Calu3 (cell line): ENCODE results near the gene RAP1GAP2. TPM values are rescaled to one million over a fixed set of nuclear protein-coding genes. Genes with fewer than 3 reads are reported as not detected.

ENCODE experiments used
- Bru-seq: library from RNA; stranded (reverse); fragments of 400-500 nt; gene quantifications from one replicate; lab custom pipeline; 2021; lab: Mats Ljungman, UMichigan
- BruChase-seq, 2 experiments: library from RNA; stranded (reverse); fragments of 400-500 nt; gene quantifications; one replicate each; lab custom pipeline; 2021; lab: Mats Ljungman, UMichigan
- BruUV-seq: library from RNA; stranded (reverse); fragments of 400-500 nt; replicated peaks from 2 replicates; lab custom pipeline; 2021; lab: Mats Ljungman, UMichigan
- CTCF ChIA-PET: fragments of 300-600 bp; sonication (Branson Sonifier 250); formaldehyde crosslinking; loops from one replicate; lab custom pipeline; 2022; ENCODE audit warnings: antibody characterized with exemption; lab: Charles Lee
- DNase-seq: peaks from one replicate; pipeline ENCODE4 v3.0.0; 2022
- H3K27ac Mint-ChIP-seq: one replicate; pipeline ENCODE4 v1.8.0; 2022; ENCODE audit warnings: mixed read lengths; ENCODE audit not compliant: unreplicated experiment
- H3K27me3 Mint-ChIP-seq: one replicate; pipeline ENCODE4 v1.8.0; 2022; ENCODE audit warnings: mixed read lengths; ENCODE audit not compliant: unreplicated experiment
- H3K36me3 Mint-ChIP-seq: one replicate; pipeline ENCODE4 v1.8.0; 2022; ENCODE audit warnings: mild to moderate bottlenecking, moderate library complexity, mixed read lengths; ENCODE audit not compliant: insufficient read depth, unreplicated experiment
- H3K4me1 Mint-ChIP-seq: one replicate; pipeline ENCODE4 v1.8.0; 2022; ENCODE audit warnings: mild to moderate bottlenecking, low read depth, mixed read lengths; ENCODE audit not compliant: unreplicated experiment
- H3K4me3 Mint-ChIP-seq: one replicate; pipeline ENCODE4 v1.8.0; 2022; ENCODE audit warnings: mild to moderate bottlenecking, low read depth, moderate library complexity, mixed read lengths; ENCODE audit not compliant: unreplicated experiment
- H3K9me3 Mint-ChIP-seq: one replicate; pipeline ENCODE4 v1.8.0; 2022; ENCODE audit warnings: low read depth, mixed read lengths; ENCODE audit not compliant: unreplicated experiment
- intact Hi-C: fragments of 100-400 bp; cut with micrococcal nuclease; formaldehyde crosslinking; loops from one replicate; pipeline ENCODE4 v1.10.0; 2022; ENCODE audit not compliant: unreplicated experiment
- long read RNA-seq: library from polyadenylated mRNA; stranded (forward); transcript quantifications from one replicate; pipeline ENCODE4 v2.0.0, GENCODE V29; 2022
- total RNA-seq: library from RNA; stranded (reverse); gene quantifications from 2 replicates; pipeline ENCODE4 v1.2.3, GENCODE V29; 2022
- TF ChIP-seq, protein P1 (sequence below): fragments of 200-600 bp; IDR thresholded peaks from one replicate; pipeline ENCODE4 v1.8.0; 2022; ENCODE audit warnings: antibody characterized with exemption; ENCODE audit not compliant: unreplicated experiment

The RAP1GAP2 gene
- total RNA-seq = 28.9 and 38.4 TPM in 2 replicates
- percentile 47 among the genes with signal in this experiment for Bru-seq, nascent RNA
- BruChase-seq, experiment 1, labeled RNA remaining after a 6-hour chase = percentile 46 among the genes with signal in this experiment
- percentile 49 among the genes with signal in this experiment for BruChase-seq, experiment 2, labeled RNA remaining after a 2-hour chase
- long read RNA-seq, full-length matches to known transcripts = 5 of 7 reads
- long read RNA-seq, partial matches to known transcripts = 0 of 7 reads
- long read RNA-seq, other reads (novel, unspliced or antisense) = 2 of 7 reads

DNA sequence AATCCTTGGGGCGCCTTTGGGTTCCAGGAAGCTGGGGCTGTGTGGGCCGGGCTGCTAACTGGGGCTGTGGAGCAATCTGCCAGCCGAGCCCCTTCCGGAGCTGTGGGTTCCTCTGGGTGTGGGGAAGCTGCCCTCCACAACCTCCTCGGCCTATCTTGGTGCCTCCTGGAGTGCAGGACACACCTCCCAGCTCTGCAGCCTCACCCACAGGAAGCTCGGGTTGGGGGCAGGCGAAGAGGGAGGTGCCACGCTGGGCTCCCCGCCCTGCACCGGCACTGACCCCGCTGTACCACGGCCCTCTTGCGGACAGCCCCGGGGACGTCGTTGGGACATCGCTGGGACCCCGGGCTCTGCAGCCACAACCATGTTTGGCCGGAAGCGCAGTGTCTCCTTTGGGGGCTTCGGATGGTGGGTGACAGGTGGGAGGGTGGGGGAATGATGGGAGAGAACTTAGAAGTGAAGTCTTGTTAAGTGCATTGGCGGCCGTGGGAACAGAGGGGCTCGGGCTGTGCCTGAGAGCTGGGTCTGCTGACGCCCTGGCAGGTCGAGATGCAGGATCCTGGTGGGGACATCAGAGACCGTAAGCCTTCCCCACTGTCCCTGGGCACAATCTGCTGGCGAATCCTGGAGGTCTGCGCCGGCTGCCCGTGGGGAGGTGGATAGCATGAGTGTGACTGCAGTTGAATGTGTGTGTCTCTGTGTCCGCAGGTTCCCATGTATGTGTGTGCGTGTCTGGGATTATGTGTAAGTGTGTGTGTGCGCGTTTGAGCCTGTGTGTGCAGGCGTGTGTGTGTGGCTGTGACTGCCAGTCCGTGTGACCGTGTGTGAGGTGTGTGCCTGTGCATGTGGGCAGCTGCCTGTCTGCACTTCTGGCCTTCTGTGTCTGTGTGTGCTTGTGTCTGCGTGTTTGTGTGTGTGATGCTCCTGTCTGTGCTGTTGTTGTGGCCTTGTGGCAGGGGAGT is at the start of gene RAP1GAP2:
TSS of gene RAP1GAP2 (plus strand) at position 275 of the 962 bp plus-strand sequence. CDS start at position 365, 90 bp downstream.
- H3K27me3 Mint-ChIP-seq = peaks cover 50% of the 10 kb centered on the region
- H3K4me1 Mint-ChIP-seq = peaks cover 17% of the 10 kb centered on the region
- no TSS peak for BruUV-seq
- intact Hi-C loops = no loop called here
- peak within 1 kb of the TSS; percentile 49 for H3K4me3 Mint-ChIP-seq
- CTCF ChIA-PET = no interaction called here
- no peak within 1 kb of the TSS for H3K27ac Mint-ChIP-seq
- TF ChIP-seq, protein P1, sequence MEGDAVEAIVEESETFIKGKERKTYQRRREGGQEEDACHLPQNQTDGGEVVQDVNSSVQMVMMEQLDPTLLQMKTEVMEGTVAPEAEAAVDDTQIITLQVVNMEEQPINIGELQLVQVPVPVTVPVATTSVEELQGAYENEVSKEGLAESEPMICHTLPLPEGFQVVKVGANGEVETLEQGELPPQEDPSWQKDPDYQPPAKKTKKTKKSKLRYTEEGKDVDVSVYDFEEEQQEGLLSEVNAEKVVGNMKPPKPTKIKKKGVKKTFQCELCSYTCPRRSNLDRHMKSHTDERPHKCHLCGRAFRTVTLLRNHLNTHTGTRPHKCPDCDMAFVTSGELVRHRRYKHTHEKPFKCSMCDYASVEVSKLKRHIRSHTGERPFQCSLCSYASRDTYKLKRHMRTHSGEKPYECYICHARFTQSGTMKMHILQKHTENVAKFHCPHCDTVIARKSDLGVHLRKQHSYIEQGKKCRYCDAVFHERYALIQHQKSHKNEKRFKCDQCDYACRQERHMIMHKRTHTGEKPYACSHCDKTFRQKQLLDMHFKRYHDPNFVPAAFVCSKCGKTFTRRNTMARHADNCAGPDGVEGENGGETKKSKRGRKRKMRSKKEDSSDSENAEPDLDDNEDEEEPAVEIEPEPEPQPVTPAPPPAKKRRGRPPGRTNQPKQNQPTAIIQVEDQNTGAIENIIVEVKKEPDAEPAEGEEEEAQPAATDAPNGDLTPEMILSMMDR = no peak
- H3K36me3 Mint-ChIP-seq = no peaks in the 10 kb centered on the region
- no peaks in the 10 kb centered on the region for H3K9me3 Mint-ChIP-seq
- peak; percentile 53 for DNase-seq

DNA sequence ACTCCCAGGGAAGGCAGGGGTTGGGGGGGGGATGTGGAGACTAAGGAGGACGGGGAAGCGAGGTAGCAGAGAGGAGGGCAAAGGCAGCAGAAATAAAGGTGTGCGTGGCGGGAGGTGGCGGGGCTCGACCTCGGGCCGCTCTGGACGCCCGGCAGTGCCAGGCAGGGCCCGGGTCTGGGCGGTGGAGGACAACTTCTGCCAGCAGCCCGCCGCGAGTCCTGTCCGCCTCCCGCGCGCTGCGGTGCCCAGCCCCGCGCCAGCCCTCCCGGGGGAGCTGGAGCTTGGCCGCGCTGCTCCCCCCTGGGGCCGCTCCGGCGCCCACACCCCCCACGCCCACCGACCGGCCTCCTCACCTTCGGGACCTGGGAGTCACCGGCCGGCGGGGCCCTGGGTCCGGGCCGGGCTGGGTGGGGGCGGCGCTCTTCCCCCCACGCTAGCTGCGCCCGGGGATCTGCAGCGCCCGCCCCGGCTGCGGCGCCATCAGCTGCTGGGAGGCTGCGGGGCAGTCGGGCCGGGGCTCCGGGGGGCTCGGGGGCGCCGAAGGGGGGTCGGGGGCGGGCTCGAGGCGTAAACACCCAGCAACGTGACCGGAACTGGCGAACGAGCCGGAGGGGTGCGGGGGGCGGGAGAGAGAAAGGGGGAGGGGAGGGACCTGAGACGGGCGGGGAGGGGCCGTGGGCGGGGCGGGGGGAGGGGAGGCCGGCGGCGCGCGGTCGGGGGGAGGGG is 47.0 kb upstream of the RAP1GAP2 start, which contains the start of gene CCDC92B:
TSS of gene CCDC92B (minus strand) at position 595 of the 726 bp plus-strand sequence. CDS start 14,507 bp downstream, outside the sequence.
- no peaks in the 10 kb centered on the region for H3K36me3 Mint-ChIP-seq
- peaks cover 48% of the 10 kb centered on the region for H3K27me3 Mint-ChIP-seq
- BruUV-seq = no TSS peak
- intact Hi-C loops = no loop called here
- CTCF ChIA-PET = no interaction called here
- no peaks in the 10 kb centered on the region for H3K4me1 Mint-ChIP-seq
- no peaks in the 10 kb centered on the region for H3K9me3 Mint-ChIP-seq
- TF ChIP-seq, protein P1 = no peak
- no peak within 1 kb of the TSS for H3K27ac Mint-ChIP-seq
- DNase-seq = no peak
- no peak within 1 kb of the TSS for H3K4me3 Mint-ChIP-seq

- Mint-ChIP-seq H3K36me3 (no peaks in the 10 kb centered on the region), H3K27ac (no peak overlapping the region), H3K4me3 (no peak overlapping the region), H3K9me3 (no peaks in the 10 kb centered on the region), H3K27me3 (peaks cover 42% of the 10 kb centered on the region), H3K4me1 (no peaks in the 10 kb centered on the region)
- intact Hi-C loops = no loop called here
- CTCF ChIA-PET = no interaction called here
- DNase-seq = peak; percentile 78
- TF ChIP-seq, protein P1 = no peak
- BruUV-seq = no TSS peak
These were observed 46.5 kb upstream of the RAP1GAP2 start for GRCh38 chr17:2749784-2750181.

- H3K4me3 Mint-ChIP-seq = no peak overlapping the region
- CTCF ChIA-PET = no interaction called here
These were observed 45.5 kb upstream of the RAP1GAP2 start for GRCh38 chr17:2750721-2751120.

More at GRCh38 chr17:2750721-2751120, 45.5 kb upstream of the RAP1GAP2 start:
- TF ChIP-seq, protein P1 = no peak
- Mint-ChIP-seq H3K9me3 (no peaks in the 10 kb centered on the region), H3K4me1 (no peaks in the 10 kb centered on the region), H3K27ac (no peak overlapping the region), H3K36me3 (no peaks in the 10 kb centered on the region), H3K27me3 (peaks cover 37% of the 10 kb centered on the region)
- no peak for DNase-seq
- intact Hi-C loops = no loop called here
- no TSS peak for BruUV-seq
